Hematopoietic multipotent progenitor cell treated with erythropoietin and hydrocortisone succinate and interleukin-3 and kit ligand, for 4 days (in vitro differentiated cells): ENCODE measurements around the gene BRSK2.
"Not testable (repeated sequence)": the region's sequence is repeated elsewhere in the genome, so short reads cannot be mapped to it uniquely, and the experiment has no call there.

Experiments
- DNase-seq: peaks from one replicate; pipeline ENCODE4 v3.0.0-alpha.2; 2015

The BRSK2 gene

DNA sequence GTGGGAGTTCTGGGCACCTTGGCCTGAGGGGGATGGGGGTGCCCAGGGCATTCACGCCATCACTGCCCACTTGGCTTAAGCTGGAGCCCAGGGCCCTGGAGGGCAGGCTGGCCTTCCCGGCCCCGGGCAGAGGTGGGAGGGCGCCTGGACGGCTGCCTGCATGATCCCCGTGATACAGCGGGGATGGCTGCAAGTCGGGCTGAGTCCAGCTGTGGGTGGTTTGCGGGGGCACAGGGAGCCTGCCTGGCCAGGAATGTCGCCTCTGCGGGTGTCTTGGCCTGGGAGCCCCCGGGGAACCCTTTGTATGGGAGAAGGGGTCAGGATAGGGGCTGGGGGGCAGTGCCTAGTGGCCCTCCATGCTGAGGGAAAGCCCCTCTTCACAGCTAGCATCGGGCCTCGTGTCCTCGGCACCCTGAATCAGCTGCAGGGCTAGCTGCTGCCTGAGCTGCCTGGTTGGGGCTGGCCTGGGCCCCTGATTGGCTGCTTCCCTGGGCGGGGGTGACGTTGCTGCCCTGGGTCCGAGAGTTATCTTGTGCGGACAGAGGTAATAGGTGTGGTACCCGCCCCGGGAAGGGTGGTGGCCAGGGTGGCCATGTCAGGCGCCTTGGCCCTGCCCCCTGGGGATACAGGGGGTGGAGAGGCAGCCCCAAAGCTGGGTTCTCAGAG lies 8.3 kb downstream of the BRSK2 start:
- peak; percentile 24 for DNase-seq

DNA sequence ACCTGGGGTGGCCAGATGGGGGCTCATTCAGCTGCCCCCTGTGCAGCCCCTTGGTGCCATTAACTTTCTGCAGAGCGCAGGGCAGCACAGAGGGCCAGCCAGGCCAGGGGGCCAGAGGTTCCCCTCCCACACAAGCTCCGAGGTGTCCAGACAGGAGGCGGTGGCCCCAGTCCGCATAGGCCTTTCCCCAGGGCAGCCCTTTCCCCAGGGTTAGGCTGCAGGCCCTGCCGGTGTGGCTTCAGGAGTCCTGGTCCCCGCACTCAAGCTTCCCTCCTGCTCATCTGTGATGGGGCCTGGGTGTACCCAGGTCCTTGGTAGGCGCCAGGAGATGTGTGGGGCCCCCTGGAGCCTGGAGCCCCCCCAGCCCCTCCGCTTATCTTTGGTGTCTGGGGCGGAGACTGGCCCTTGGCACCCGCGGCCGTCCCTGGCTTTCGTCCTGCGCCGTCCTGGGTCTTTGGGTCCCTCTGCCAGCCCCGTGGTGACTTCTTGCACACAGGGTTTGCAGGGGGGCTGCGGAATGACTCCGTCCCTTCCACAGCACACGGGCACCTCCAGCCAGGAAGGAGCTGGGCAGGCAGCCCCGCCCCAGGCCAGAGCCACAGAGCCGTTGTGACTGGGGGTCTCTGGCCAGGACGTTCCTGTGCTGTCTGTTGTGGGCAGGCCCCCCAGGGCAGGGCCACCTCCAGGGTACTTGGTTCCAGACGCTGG lies 8.9 kb downstream of the BRSK2 start:
- DNase-seq = no peak

DNA sequence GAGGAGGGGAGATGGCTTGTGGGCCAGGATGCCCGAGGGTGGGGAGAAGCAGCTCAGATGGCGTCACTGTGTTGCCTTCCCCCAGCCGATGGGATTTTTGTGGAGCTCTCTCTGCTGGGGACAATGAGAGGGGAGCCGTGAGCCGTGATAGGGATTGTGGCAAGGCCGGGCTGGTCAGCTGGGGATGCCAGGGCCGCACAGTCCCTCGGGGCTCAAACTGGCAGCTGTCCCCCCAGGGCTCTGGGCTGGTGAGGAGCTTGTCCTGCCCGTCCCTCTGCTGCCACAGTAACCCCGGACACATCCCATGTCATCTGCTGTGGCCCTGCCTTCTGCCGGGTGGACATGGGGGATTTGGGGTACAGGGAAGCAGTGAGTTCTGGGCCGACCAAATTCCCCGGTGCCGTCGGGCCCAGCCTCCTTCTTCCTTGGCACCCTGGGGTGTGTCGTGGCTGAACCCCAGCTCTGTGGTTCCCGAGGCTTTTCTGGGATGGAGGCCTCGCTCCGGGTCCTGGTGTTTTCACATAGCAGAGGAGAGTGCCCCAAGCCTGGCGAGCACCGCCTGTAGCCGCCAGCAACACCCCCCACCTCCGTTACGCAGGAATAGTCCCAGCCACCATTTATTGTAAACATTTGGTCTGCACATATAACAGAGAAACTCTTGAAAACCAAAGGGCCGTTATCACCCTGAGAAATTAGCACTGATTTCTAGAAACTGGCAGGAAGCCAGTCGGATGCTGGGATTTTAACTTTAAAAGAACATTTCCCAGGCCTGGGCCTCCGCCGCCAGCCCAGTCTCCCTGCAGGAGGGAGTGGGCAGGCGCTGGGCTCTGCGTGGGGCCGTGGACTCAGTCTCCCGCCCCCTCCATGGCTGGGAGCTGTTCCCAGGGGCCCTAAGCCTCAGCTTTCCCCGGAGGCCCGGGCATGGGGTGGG lies 9.9 kb downstream of the BRSK2 start:
- DNase-seq = no peak

GRCh38 chr11:1400317-1401170 lies 10.8 kb downstream of the BRSK2 start:
- DNase-seq = no peak

DNA sequence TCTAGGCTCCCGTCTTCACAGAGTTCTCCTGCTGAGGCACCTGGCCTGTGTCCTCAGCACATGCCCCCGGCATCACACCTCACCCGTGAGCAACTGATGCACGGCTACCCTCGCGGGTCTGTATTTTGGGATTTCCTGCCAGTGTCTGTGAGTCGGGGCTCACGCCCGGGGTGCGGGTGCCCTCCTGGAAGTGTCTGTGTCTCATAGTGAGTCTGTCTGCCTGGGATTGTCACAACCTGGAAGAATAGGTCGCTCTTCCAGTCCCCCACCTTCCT lies 11.4 kb downstream of the BRSK2 start:
- no peak for DNase-seq

DNA sequence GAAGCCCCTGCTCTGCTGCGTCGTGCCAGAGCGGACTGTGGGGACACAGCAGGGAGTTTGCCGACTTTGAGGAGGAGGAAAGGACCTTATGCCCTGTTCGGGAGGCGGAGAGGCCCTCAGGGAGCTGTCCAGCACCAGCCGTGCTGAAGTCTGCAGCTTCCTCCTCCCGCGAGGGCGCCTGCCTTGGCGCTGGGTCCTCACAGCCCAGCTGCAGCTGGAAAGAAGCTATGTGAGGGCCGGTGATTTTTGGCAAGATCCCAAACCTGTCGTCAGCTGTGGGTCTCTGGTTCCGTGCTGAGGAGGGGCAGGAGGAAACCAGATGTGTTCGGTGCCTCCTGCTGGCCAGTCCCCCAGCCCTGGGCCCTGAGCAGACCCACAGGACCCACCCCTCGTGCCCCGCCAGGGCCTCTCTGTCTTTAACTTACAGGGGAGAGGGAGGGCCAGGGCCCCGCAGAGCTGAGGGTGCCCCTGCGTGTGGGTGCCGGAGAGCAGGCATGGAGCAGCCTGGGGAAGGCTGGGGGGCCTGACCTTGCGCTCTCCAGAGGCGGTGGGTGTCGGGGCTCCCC lies 12.0 kb downstream of the BRSK2 start:
- peak; percentile 85 for DNase-seq

- no peak for DNase-seq
Observed at GRCh38 chr11:1402355-1403077, 12.8 kb downstream of the BRSK2 start.

DNA sequence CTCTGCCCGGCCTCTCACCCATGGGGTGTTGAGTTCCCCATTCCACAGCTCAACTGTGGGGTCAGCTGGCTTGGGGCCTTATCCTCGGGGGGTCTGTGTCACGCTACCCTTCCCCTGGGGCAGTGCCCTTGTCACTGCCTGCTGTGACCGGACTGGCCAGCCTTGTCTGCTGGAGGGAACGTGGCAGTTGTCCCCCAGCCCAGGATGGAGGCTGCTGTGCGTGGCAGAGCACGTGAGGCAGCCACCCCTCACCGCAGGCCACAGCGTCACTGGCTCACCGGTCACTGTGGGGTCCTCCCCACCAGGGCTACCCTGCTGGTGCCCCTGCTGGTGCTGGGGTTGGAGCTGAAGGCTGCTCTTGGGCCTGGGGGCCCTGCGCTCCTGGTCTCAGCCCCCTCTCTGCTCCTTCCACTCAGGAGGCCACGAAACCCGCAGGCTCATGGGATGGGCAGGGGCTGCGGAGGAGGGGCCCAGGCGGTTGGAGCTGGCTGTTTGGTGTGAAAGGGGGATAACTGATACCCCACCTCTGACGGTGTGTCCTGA lies 13.4 kb downstream of the BRSK2 start:
- DNase-seq = no peak

GRCh38 chr11:1403721-1404460 lies 14.2 kb downstream of the BRSK2 start:
- DNase-seq = no peak

GRCh38 chr11:1404461-1405185 lies 14.9 kb downstream of the BRSK2 start:
- no peak for DNase-seq

DNA sequence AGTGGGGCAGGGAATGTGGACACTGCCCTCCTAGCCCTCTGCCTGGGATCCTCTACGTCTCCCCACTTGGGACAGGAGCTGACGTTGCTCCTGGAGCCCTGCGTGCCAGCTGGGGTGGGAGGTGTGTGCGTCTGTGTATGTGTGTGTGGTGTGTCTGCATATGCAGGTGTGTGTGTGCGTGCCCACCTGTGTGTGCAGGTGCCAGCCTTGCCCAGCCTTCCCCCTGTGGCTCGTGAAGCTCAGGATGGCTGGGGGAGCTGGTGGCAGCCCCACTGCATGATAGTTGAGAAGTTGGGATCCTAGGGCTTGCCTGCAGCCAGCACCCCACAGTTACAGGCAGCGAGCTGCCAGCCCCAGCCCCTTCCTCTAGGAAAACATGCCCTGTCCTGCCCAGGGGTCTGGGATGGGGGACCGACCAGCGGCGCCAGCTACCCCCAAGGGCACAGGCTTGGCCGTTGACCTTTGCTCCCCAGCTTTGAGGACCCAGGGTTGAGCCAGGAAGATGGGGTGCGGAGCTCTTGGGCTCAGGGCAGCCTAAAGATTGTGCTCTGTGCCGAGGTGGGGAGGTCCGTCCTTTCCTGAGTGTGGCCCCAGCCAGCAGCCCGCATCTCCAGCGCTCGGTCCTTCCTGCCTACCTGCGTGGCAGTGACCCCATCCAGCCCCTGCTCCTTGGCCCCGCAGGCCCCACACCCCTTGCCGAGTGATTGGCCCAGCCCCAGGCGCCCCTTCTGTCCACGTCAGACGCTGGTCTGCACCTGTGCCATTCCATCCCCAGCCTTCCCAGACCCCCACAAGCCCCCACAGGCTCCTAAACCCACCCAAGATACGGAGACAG lies 15.7 kb downstream of the BRSK2 start:
- no peak for DNase-seq

- DNase-seq = no peak
Observed at GRCh38 chr11:1406571-1407485, 17.1 kb downstream of the BRSK2 start.

DNA sequence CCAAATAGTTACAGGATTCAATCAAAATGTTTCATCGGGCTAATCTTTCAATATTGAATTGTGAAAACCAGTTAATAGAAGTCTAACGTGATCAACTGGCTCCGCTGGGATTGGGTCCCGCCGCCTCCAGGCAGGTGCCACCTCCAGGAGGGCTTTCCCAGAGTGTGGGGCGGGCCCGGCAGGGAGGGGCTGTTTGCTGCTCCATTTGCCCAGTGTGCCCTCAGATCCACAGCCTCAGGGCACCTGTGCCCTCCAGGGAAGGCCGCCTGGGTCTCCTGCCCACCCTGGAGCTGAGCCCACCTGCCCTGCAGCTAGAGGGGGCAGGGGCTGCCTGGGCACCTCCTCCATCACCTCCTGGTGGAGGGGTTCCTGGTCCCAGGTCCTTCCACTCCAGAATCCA lies 17.9 kb downstream of the BRSK2 start:
- no peak for DNase-seq

DNA sequence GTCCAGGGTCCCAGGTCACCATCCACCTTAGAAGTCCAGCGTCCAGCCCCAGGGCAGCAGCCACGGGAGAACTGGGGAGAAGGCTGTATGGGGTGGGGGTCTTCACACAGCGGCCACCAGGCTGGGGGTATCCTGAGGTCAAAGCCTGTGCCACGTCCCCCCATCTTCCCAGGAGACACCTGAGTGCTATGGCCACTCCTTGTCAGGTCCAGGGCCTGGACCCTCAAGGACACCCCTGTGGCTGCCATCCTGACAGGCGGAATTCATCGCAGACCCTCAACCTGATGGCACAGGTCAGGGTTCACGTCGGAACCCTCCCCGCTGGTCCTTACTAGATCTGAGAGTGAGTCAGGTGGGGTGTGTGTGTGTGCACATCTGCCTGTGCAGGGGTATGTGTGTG lies 18.6 kb downstream of the BRSK2 start:
- DNase-seq = no peak

DNA sequence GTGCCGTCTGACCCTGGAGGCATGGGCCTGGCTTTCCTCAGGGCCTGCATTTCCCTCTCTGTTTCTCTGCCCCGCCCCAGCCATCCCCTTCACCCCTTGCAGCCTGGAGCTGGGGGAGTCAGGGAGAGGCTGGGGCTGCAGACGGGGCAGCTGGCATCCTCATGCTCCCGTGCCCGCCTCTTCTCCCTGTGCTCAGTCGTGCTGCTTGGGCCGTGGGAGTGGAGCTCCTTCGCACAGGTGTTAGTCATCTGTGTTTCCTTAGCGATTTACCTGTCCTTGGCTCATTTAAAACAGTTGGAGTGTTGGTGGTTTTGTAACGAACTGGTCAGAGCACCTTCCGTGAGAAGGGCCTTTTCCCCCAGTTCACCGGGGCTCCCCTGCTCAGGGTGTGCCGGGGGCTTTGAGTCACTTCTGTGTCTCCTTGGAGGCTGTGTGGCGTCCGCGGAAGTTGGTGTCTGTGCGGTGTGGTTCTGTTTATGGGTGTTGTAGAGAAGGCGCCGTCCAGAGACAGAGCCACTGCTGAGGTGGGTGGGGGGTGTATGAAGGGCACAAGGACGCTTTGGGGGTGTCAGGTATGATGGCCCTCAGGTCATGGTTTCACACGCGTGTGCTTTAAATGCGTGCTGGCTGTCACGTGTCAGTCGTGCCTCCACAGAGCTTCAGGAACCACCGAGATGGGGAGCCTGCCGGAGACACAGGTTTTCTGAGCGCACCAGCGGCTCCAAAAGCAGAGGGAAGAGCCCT lies 19.5 kb downstream of the BRSK2 start:
- no peak for DNase-seq

DNA sequence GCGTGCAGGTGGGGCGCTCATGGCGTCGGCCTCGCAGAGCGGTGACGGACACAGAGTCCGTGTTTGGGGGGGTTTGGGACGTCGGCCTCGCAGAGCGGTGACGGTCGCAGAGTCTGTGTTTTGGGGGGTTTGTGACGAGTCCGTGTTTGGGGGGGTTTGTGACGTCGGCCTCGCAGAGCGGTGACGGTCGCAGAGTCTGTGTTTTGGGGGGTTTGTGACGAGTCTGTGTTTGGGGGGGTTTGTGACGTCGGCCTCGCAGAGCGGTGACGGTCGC lies 20.1 kb downstream of the BRSK2 start:
- not testable (repeated sequence) for DNase-seq
